Pancreas (tissue), 10 donors: ENCODE results near the gene KCND2. TPM values are rescaled to one million over a fixed set of nuclear protein-coding genes. Genes with fewer than 3 reads are reported as not detected.

ENCODE experiments used
- ATAC-seq, 4 donors: fragments of 200-7000 bp; cut with Tn5 transposase; one replicate each; pipeline versions ENCODE4 v1.8.0 to v1.9.1; 2020; ENCODE audit warnings: mild to moderate bottlenecking in 4 of 4, moderate library complexity in 4 of 4
- DNase-seq, 6 donors: peaks; one replicate each; pipeline ENCODE4 v3.0.0-alpha.2; 2020
- FAIRE-seq: peaks from 2 replicates; lab custom pipeline; 2012; peaks lifted over from hg19 to GRCh38; lab: Jason Lieb, UNC
- H3K27ac ChIP-seq, 4 donors: fragments of 200-600 bp; sonication (generic); 1 replicate in 3 of 4; 2 replicates in 1 of 4; pipeline versions ENCODE4 v1.5.0 to v1.8.0; 2020
- H3K27me3 ChIP-seq, 4 donors: fragments of 200-600 bp; one replicate each; pipeline ENCODE4 v1.8.0; 2021
- H3K36me3 ChIP-seq, 3 donors: fragments of 200-600 bp; sonication (generic) in 1 of 3; one replicate each; pipeline versions ENCODE4 v1.5.0 to v1.8.0; 2020 to 2021
- H3K4me1 ChIP-seq, 3 donors: fragments of 200-600 bp; one replicate each; pipeline ENCODE4 v1.8.0; 2021
- H3K4me3 ChIP-seq, 4 donors: fragments of 200-600 bp; sonication (generic) in 2 of 4; one replicate each; pipeline versions ENCODE4 v1.5.0 to v1.8.0; 2020 to 2021
- H3K9me3 ChIP-seq, 4 donors: fragments of 200-600 bp; one replicate each; pipeline ENCODE4 v1.8.0; 2021
- WGBS, 2 donors: extraction: QIAGEN DNeasy Blood & Tissue Kit; methylation state at CpG; one replicate each; pipeline ENCODE4 v1.1.7; 2013; 5-methylcytosine and 5-hydroxymethylcytosine counted together
- intact Hi-C, 3 donors: fragments of 100-400 bp; cut with DNase I; formaldehyde crosslinking; loops; one replicate each; pipeline versions ENCODE4 v1.11.1 to v1.14.2; 2022
- polyA plus RNA-seq, 2 donors: library from polyadenylated mRNA; stranded (reverse); fragments of 200-250 nt; gene quantifications; one replicate each; pipeline ENCODE4 v1.2.3, GENCODE V29; 2013
- total RNA-seq, 6 donors: library from RNA; stranded (reverse); fragmentation: NEBNext Ultra II Directional in 4 of 6; extraction: Animal tissue kit (Norgen Biotek cat#: 25700) in 4 of 6; gene quantifications; one replicate each; pipeline versions ENCODE4 v1.2.1 to v1.2.4, GENCODE V29; 2021 to 2023
- TF ChIP-seq, protein P1 (sequence below), 4 donors: fragments of 200-600 bp; sonication (generic) in 3 of 4; IDR thresholded peaks; one replicate each; pipeline versions ENCODE4 v1.5.0 to v1.8.0; 2021; ENCODE audit warnings: antibody characterized with exemption in 4 of 4
- donor health status: healthy with polysubstance abuse.
- donor health status: DM: no; HTN: no; CAD: no; lungs with moderate emphysema.
- donor health status: DM: no; HTN: no; CAD: no.
- donor health status: control.
- donor health status: control.
- donor health status: Bipolar disorder and iron deficiency.
- donor health status: DM: yes; HTN: yes; CAD: no.
- donor health status: DM: no; HTN: no; CAD: no.
- donor health status: DM: no; HTN: no; CAD: no.
- donor health status: DM: yes; HTN: yes; CAD: no.

KCND2 gene
- total and polyA plus RNA-seq, 8 donors = 0.11 to 1.2 (median 0.27) TPM

- FAIRE-seq = no peak
- TF ChIP-seq, protein P1, sequence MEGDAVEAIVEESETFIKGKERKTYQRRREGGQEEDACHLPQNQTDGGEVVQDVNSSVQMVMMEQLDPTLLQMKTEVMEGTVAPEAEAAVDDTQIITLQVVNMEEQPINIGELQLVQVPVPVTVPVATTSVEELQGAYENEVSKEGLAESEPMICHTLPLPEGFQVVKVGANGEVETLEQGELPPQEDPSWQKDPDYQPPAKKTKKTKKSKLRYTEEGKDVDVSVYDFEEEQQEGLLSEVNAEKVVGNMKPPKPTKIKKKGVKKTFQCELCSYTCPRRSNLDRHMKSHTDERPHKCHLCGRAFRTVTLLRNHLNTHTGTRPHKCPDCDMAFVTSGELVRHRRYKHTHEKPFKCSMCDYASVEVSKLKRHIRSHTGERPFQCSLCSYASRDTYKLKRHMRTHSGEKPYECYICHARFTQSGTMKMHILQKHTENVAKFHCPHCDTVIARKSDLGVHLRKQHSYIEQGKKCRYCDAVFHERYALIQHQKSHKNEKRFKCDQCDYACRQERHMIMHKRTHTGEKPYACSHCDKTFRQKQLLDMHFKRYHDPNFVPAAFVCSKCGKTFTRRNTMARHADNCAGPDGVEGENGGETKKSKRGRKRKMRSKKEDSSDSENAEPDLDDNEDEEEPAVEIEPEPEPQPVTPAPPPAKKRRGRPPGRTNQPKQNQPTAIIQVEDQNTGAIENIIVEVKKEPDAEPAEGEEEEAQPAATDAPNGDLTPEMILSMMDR (IDR thresholded peaks at IDR 0.05) = no peak
- Histone ChIP-seq H3K9me3 (no peaks in the 10 kb centered on the region), H3K4me1 (no peaks in the 10 kb centered on the region), H3K36me3 (no peaks in the 10 kb centered on the region), H3K4me3 (no peak overlapping the region), H3K27me3 (no peaks in the 10 kb centered on the region), H3K27ac (no peak overlapping the region)
- ATAC-seq = no peak
- intact Hi-C loops = no loop called here
- WGBS, 2 donors = 73 to 89% methylated on average over 1 of the region's 1 CpG
- DNase-seq = no peak
These were observed 31.0 kb upstream of the KCND2 start for GRCh38 chr7:120241973-120242372.

DNA sequence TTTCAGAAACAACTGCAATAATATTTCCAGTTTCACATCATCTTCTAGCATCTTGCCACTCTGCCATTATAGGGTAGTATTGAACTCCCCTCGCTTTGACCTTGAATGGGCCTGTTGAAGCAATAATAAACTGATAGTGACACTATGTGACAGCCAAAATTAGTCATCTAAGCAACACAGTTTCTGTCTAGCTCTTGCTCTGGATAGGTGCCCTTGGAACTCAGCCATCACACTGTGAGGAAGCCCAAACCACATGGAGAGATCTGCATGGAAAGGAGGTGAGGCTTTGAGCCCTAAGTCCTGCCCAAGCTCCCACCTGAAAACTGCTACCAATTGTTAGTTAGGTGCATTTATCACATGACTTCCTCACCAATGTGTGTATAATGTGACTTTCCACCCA lies 18.1 kb upstream of the KCND2 start:
- ATAC-seq (no peak), FAIRE-seq (no peak), DNase-seq (no peak)
- Histone ChIP-seq H3K4me3 (no peak overlapping the region), H3K9me3 (no peaks in the 10 kb centered on the region), H3K27me3 (no peaks in the 10 kb centered on the region), H3K4me1 (no peaks in the 10 kb centered on the region), H3K27ac (no peak overlapping the region), H3K36me3 (no peaks in the 10 kb centered on the region)
- intact Hi-C loops = no loop called here
- WGBS, 2 donors = 38 to 53% methylated on average over 1 of the region's 1 CpG
- TF ChIP-seq, protein P1 (IDR thresholded peaks at IDR 0.05) = no peak

DNA sequence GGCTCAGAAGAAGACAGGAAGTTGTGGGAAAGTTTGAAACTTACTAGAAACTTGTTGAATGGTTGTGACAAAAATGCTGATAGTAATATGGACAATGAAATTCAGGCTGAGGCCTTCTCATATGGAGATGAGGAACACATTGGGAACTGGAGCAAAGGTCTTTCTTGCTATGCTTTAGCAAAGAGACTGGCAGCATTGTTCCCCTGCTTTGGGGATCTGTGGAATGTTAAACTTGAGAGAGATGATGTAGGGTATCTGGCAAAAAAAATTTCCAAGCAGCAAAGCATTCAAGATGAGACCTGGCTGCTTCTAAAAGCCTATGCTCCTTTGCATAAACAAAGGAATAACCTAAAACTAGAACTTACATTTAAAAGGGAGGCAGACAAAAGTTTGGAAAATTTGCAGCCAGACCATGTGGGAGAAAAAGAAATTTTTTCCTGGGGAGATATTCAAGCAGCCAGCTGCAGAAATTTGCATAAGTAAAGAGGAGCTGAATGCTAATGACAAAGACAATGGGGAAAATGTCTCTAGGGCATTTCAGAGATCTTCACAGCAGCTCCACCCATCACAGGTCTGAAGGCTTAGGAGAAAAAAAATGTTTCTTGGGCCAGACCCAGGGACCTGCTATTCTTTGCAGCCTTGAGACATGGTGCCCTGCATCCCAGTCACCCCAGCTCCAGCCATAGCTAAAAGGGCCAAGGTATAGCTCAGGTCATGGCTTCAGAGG lies 16.5 kb upstream of the KCND2 start:
- Histone ChIP-seq H3K27me3 (no peaks in the 10 kb centered on the region), H3K9me3 (no peaks in the 10 kb centered on the region), H3K4me3 (no peak overlapping the region), H3K27ac (no peak overlapping the region), H3K36me3 (no peaks in the 10 kb centered on the region), H3K4me1 (no peaks in the 10 kb centered on the region)
- TF ChIP-seq, protein P1 (IDR thresholded peaks at IDR 0.05) = no peak
- DNase-seq = no peak
- ATAC-seq = no peak
- no peak for FAIRE-seq
- intact Hi-C loops = no loop called here

DNA sequence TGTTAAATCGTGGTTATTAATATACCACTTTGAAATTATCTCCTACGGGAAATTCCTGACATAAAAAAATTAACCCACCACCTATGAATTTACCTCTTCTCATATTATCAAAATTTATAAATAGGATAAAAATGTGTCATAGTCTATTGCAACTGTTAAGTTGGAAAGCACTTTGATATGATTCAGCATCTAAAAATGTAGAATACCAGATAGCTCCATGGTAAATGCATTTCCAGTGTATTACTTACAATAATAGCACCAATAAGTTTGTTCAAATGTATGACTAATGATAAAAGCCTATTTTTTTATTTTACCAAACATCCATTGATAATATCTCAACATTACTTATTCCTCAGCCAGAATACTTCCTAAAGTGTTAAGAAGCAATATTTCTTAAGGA lies 13.6 kb upstream of the KCND2 start:
- intact Hi-C loops = no loop called here
- ATAC-seq (no peak), FAIRE-seq (no peak), DNase-seq (no peak)
- WGBS, 2 donors = 67 to 68% methylated on average over 2 of the region's 2 CpGs
- no peaks in the 10 kb centered on the region for H3K9me3 ChIP-seq
- no peak overlapping the region for H3K4me3 ChIP-seq
- TF ChIP-seq, protein P1 (IDR thresholded peaks at IDR 0.05) = no peak
- no peaks in the 10 kb centered on the region for H3K36me3 ChIP-seq
- H3K4me1 ChIP-seq = no peaks in the 10 kb centered on the region
- H3K27ac ChIP-seq = no peak overlapping the region
- H3K27me3 ChIP-seq = no peaks in the 10 kb centered on the region

GRCh38 chr7:120260111-120260510 lies 12.9 kb upstream of the KCND2 start:
- 4 to 17% methylated on average over 1 of the region's 1 CpG for WGBS, 2 donors
- Histone ChIP-seq H3K36me3 (no peaks in the 10 kb centered on the region), H3K4me3 (no peak overlapping the region), H3K27me3 (no peaks in the 10 kb centered on the region), H3K9me3 (no peaks in the 10 kb centered on the region), H3K4me1 (no peaks in the 10 kb centered on the region), H3K27ac (no peak overlapping the region)
- DNase-seq = no peak
- no peak for ATAC-seq
- FAIRE-seq = no peak
- intact Hi-C loops = no loop called here
- TF ChIP-seq, protein P1 (IDR thresholded peaks at IDR 0.05) = no peak
